ENCODE results near the gene ZNF787.

DNA sequence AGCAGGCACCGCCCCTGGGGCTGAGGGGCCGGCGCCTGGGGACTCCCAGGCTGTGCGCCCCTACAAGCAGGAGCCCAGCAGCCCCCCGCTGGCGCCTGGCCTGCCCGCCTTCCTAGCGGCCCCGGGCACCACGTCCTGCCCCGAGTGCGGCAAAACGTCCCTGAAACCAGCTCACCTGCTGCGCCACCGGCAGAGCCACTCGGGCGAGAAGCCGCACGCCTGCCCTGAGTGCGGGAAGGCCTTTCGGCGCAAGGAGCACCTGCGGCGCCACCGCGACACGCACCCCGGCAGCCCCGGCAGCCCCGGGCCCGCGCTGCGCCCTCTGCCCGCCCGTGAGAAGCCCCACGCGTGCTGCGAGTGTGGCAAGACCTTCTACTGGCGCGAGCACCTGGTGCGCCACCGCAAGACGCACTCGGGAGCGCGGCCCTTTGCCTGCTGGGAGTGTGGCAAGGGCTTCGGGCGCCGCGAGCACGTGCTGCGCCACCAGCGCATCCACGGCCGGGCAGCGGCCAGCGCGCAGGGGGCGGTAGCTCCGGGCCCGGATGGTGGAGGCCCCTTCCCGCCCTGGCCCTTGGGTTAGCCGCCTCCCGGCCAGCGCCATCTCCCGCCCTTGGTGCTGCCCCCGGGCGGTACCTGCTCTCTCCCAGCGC is 38.7 kb upstream of the ZNF787 start:
- TF ChIP-seq EZH2 (IDR thresholded peaks at IDR 0.05; ENCODE audit: low read length, missing control alignments), result no peak
- TF ChIP-seq, protein P1, sequence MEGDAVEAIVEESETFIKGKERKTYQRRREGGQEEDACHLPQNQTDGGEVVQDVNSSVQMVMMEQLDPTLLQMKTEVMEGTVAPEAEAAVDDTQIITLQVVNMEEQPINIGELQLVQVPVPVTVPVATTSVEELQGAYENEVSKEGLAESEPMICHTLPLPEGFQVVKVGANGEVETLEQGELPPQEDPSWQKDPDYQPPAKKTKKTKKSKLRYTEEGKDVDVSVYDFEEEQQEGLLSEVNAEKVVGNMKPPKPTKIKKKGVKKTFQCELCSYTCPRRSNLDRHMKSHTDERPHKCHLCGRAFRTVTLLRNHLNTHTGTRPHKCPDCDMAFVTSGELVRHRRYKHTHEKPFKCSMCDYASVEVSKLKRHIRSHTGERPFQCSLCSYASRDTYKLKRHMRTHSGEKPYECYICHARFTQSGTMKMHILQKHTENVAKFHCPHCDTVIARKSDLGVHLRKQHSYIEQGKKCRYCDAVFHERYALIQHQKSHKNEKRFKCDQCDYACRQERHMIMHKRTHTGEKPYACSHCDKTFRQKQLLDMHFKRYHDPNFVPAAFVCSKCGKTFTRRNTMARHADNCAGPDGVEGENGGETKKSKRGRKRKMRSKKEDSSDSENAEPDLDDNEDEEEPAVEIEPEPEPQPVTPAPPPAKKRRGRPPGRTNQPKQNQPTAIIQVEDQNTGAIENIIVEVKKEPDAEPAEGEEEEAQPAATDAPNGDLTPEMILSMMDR (conservative IDR thresholded peaks at IDR 0.05 in 1 of 2, IDR thresholded peaks at IDR 0.05 in 1 of 2; ENCODE audit: low read depth in 1 of 2, low read length in 2 of 2), result no peak

Data from fibroblast of lung (primary cell).